ENCODE measurements around the gene AMHR2.
A peak's percentile ranks its signal among the peaks of the same experiment; 100 is the strongest.
"Not testable (repeated sequence)": the region's sequence is repeated elsewhere in the genome, so short reads cannot be mapped to it uniquely, and the experiment has no call there.

AMHR2 gene

GRCh38 chr12:53391724-53392123 is 31.9 kb upstream of the AMHR2 start:
- in situ Hi-C loops (cut with MboI; ENCODE audit: low sequenced_read_pairs, unreplicated experiment): no loop called here
- TF ChIP-seq CTCF (IDR thresholded peaks at IDR 0.05; ENCODE audit: borderline replicate concordance, control extremely low read depth, extremely low read depth, insufficient read depth, missing control alignments): no peak
- no peak for DNase-seq (ENCODE audit: low spot score)

GRCh38 chr12:53399896-53400295 is 23.8 kb upstream of the AMHR2 start:
- TF ChIP-seq CTCF (IDR thresholded peaks at IDR 0.05; ENCODE audit: borderline replicate concordance, control extremely low read depth, extremely low read depth, insufficient read depth, missing control alignments): no peak
- in situ Hi-C loops (cut with MboI; ENCODE audit: low sequenced_read_pairs, unreplicated experiment): no loop called here
- DNase-seq (ENCODE audit: low spot score): no peak

- in situ Hi-C loops (cut with MboI; ENCODE audit: low sequenced_read_pairs, unreplicated experiment); DNase-seq (ENCODE audit: low spot score): not testable (repeated sequence)
Measured at GRCh38 chr12:53402351-53402750, 21.3 kb upstream of the AMHR2 start.

- in situ Hi-C loops (cut with MboI; ENCODE audit: low sequenced_read_pairs, unreplicated experiment): no loop called here
- TF ChIP-seq CTCF (IDR thresholded peaks at IDR 0.05; ENCODE audit: borderline replicate concordance, control extremely low read depth, extremely low read depth, insufficient read depth, missing control alignments): no peak
- no peak for DNase-seq (ENCODE audit: low spot score)
Measured at GRCh38 chr12:53402871-53403270, 20.8 kb upstream of the AMHR2 start.

- no peak for DNase-seq (ENCODE audit: low spot score)
- in situ Hi-C loops (cut with MboI; ENCODE audit: low sequenced_read_pairs, unreplicated experiment): no loop called here
- TF ChIP-seq CTCF (IDR thresholded peaks at IDR 0.05; ENCODE audit: borderline replicate concordance, control extremely low read depth, extremely low read depth, insufficient read depth, missing control alignments): no peak
Measured at GRCh38 chr12:53410951-53411350, 12.7 kb upstream of the AMHR2 start.

- no peak for DNase-seq (ENCODE audit: low spot score)
- TF ChIP-seq CTCF (IDR thresholded peaks at IDR 0.05; ENCODE audit: borderline replicate concordance, control extremely low read depth, extremely low read depth, insufficient read depth, missing control alignments): no peak
- in situ Hi-C loops (cut with MboI; ENCODE audit: low sequenced_read_pairs, unreplicated experiment): no loop called here
Measured at GRCh38 chr12:53413485-53414204, 10.0 kb upstream of the AMHR2 start.

GRCh38 chr12:53414756-53415417 is 8.8 kb upstream of the AMHR2 start:
- DNase-seq (ENCODE audit: low spot score): no peak
- no peak for TF ChIP-seq CTCF (IDR thresholded peaks at IDR 0.05; ENCODE audit: borderline replicate concordance, control extremely low read depth, extremely low read depth, insufficient read depth, missing control alignments)
- in situ Hi-C loops (cut with MboI; ENCODE audit: low sequenced_read_pairs, unreplicated experiment): loop anchor here (5.0 kb wide), 1 partner anchor 63 kb away; no protein-coding TSS in a partner anchor

GRCh38 chr12:53415752-53416389 is 7.8 kb upstream of the AMHR2 start:
- in situ Hi-C loops (cut with MboI; ENCODE audit: low sequenced_read_pairs, unreplicated experiment): loop anchor here (5.0 kb wide), 1 partner anchor 64 kb away; no protein-coding TSS in a partner anchor
- DNase-seq (ENCODE audit: low spot score): not testable (repeated sequence)

- DNase-seq (ENCODE audit: low spot score): peak; percentile 46
- in situ Hi-C loops (cut with MboI; ENCODE audit: low sequenced_read_pairs, unreplicated experiment): loop anchor here (5.0 kb wide), 1 partner anchor 65 kb away; no protein-coding TSS in a partner anchor
Measured at GRCh38 chr12:53417291-53417816, 6.3 kb upstream of the AMHR2 start.
